GM23248 (cell line): ENCODE data around the gene KLHDC8A. TPM values are rescaled to one million over a fixed set of nuclear protein-coding genes. Genes with fewer than 3 reads are reported as not detected.

ENCODE experiments used
- DNase-seq: peaks from one replicate; pipeline ENCODE4 v3.0.0-alpha.2; 2015
- H2AFZ ChIP-seq: fragments of 200-600 bp; sonication (generic); 2 replicates; pipeline ENCODE4 v1.6.1; 2016; ENCODE audit warnings: antibody characterized with exemption
- H3F3A ChIP-seq: fragments of 200-600 bp; sonication (generic); 2 replicates; pipeline ENCODE4 v1.6.1; 2016; ENCODE audit warnings: mild to moderate bottlenecking, antibody characterized with exemption, mixed run types; ENCODE audit not compliant: insufficient read depth
- H3K27ac ChIP-seq: fragments of 200-600 bp; sonication (generic); 2 replicates; pipeline ENCODE4 v1.5.1; 2016; ENCODE audit warnings: mild to moderate bottlenecking
- H3K27me3 ChIP-seq: fragments of 200-600 bp; sonication (generic); replicated peaks from 2 replicates; pipeline ENCODE4 v1.6.1; 2016; ENCODE audit warnings: mild to moderate bottlenecking; ENCODE audit not compliant: insufficient read depth
- H3K36me3 ChIP-seq: fragments of 200-600 bp; sonication (generic); 2 replicates; pipeline ENCODE4 v1.6.1; 2016; ENCODE audit warnings: low read depth, mild to moderate bottlenecking
- H3K4me1 ChIP-seq: fragments of 200-600 bp; sonication (generic); 2 replicates; pipeline ENCODE4 v1.6.1; 2016; ENCODE audit warnings: mild to moderate bottlenecking; ENCODE audit not compliant: insufficient read depth
- H3K4me2 ChIP-seq: fragments of 200-600 bp; sonication (generic); one replicate; pipeline ENCODE4 v1.6.1; 2016; ENCODE audit warnings: mild to moderate bottlenecking; ENCODE audit not compliant: unreplicated experiment
- H3K4me3 ChIP-seq: fragments of 200-600 bp; sonication (generic); 2 replicates; pipeline ENCODE4 v1.5.1; 2016; ENCODE audit warnings: mild to moderate bottlenecking
- H3K79me2 ChIP-seq: fragments of 200-600 bp; sonication (generic); 2 replicates; pipeline ENCODE4 v1.6.1; 2016; ENCODE audit warnings: mild to moderate bottlenecking; ENCODE audit not compliant: insufficient read depth
- H3K9ac ChIP-seq: fragments of 200-600 bp; sonication (generic); 2 replicates; pipeline ENCODE4 v1.6.1; 2016; ENCODE audit warnings: mild to moderate bottlenecking
- H3K9me2 ChIP-seq: fragments of 200-600 bp; sonication (generic); 2 replicates; pipeline ENCODE4 v1.6.1; 2016; ENCODE audit warnings: mixed run types, mild to moderate bottlenecking, moderate library complexity; ENCODE audit not compliant: insufficient read depth
- H3K9me3 ChIP-seq: fragments of 200-600 bp; sonication (generic); one replicate; pipeline ENCODE4 v1.6.1; 2017; ENCODE audit warnings: low read depth
- H4K20me1 ChIP-seq: fragments of 200-600 bp; sonication (generic); 2 replicates; pipeline ENCODE4 v1.6.0; 2016; ENCODE audit not compliant: insufficient read depth
- EZH2 ChIP-seq: fragments of 200-600 bp; sonication (generic); IDR thresholded peaks from 2 replicates; pipeline ENCODE4 v1.6.1; 2018; ENCODE audit warnings: antibody characterized with exemption, mild to moderate bottlenecking; ENCODE audit not compliant: insufficient read depth, poor library complexity, severe bottlenecking
- EZH2phosphoT487 ChIP-seq: fragments of 200-600 bp; sonication (generic); IDR thresholded peaks from 2 replicates; pipeline ENCODE4 v1.6.1; 2018; ENCODE audit warnings: antibody characterized with exemption, moderate library complexity, mild to moderate bottlenecking, low read depth; ENCODE audit not compliant: insufficient read depth
- WGBS, 2 experiments: methylation state at CpG; one replicate each; pipeline ENCODE4 v1.1.6; 2015 to 2017; ENCODE audit warnings: low lambda C conversion rate in 2 of 2, low coverage in 1 of 2; ENCODE audit errors: missing lambda C conversion rate in 2 of 2; 5-methylcytosine and 5-hydroxymethylcytosine counted together
- in situ Hi-C: fragments of 300-500 bp; cut with MboI; formaldehyde crosslinking; loops from 2 replicates; pipeline ENCODE4 v1.15.0; 2020
- polyA plus RNA-seq: library from polyadenylated mRNA; unstranded; fragments of >200 nt; fragmentation: Nextera tagmentation; extraction: Ambion mirVana; gene quantifications from 2 replicates; pipeline ENCODE4 v1.2.1, GENCODE V29; 2016
- total RNA-seq: library from RNA; depleted of rRNA; stranded (reverse); fragments of >200 nt; shearing (Covaris generic); gene quantifications from 2 replicates; pipeline ENCODE4 v1.2.3, GENCODE V29; 2014

Gene KLHDC8A
- total and polyA plus RNA-seq, 2 experiments from 2014 or later = not detected

DNA sequence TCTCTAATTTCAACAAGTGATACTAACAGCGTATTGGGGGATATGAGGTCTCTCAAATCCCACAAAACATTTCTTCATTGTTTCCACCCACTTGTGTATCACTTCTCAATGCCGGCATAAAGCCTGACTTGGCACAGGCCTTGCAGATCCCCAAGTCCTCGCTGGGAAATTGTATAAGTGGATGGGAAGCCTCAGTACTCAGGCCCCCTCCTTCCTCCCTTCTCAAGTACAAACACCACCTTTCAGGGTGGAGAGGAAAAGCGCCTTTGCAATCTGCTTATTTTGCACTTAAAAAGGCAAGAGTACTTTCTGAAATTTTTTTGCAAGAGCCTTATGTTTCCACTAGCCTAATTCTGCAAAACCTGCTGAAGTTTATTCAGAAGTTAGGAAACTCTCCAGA lies 25.8 kb upstream of the KLHDC8A start:
- Histone ChIP-seq H3K27ac (no peak overlapping the region), H3F3A (0 out of 2 replicates have a peak, but pooled peaks cover 5% of the 10 kb centered on the region), H3K4me1 (no peaks in the 10 kb centered on the region), H3K9me3 (no peaks in the 10 kb centered on the region), H3K36me3 (no peaks in the 10 kb centered on the region), H3K9me2 (no peaks in the 10 kb centered on the region), H3K4me3 (no peak overlapping the region), H4K20me1 (no peaks in the 10 kb centered on the region), H3K79me2 (no peaks in the 10 kb centered on the region), H3K4me2 (no peak overlapping the region), H3K9ac (no peak overlapping the region), H2AFZ (no peak overlapping the region), H3K27me3 (no peaks in the 10 kb centered on the region)
- in situ Hi-C loops = no loop called here
- WGBS, 2 experiments = 69 to 76% methylated on average over 4 of the region's 4 CpGs
- no peak for DNase-seq
- TF ChIP-seq EZH2phosphoT487 = no peak
- TF ChIP-seq EZH2 = no peak

DNA sequence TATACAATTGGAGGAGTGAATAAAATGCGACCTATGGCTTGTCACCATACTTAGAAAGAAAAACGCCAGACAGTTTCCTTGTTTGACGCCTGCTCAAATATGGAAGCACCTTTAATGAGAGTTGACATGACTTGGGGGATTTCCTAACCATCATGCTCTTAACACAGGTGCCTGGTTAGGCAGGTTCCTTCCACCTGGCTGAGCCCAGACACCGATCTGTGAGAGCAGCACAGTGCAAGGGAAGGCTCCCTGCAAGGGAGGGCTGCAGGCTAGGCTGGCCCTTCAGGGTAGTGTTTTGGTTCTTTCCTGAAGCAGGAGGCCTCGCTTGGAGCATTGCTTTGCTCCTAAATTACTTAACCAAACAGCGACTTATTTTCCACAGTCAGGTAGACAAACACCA lies 24.6 kb upstream of the KLHDC8A start:
- in situ Hi-C loops = no loop called here
- Histone ChIP-seq H3K36me3 (no peaks in the 10 kb centered on the region), H3K27ac (no peak overlapping the region), H3K9me3 (no peaks in the 10 kb centered on the region), H3K9ac (no peak overlapping the region), H3K4me2 (no peak overlapping the region), H4K20me1 (no peaks in the 10 kb centered on the region), H3K9me2 (no peaks in the 10 kb centered on the region), H3K27me3 (no peaks in the 10 kb centered on the region), H3K4me3 (no peak overlapping the region), H2AFZ (no peak overlapping the region), H3F3A (peaks cover 13% of the 10 kb centered on the region), H3K4me1 (peaks cover 8% of the 10 kb centered on the region), H3K79me2 (no peaks in the 10 kb centered on the region)
- TF ChIP-seq EZH2phosphoT487 (no peak), EZH2 (no peak)
- 67 to 68% methylated on average over 6 of the region's 6 CpGs for WGBS, 2 experiments
- no peak for DNase-seq

DNA sequence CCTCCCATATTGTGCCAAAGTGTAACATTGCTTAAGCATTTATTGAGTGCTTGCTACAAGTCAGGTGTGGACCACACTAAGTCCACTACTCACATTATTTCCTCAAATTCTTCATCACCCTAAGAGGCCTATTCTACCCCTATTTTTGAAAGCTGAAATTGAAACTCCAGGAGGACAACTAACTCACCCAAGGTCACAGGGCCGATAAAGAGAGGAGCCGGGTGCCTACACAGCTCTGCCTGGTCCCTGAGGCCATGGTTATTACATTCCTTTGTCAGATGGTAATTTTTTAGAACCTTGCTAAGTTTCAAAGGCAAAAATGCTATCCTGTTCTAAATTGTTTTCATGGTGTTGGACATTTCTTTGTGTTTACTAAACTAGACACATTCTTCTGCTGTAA lies 24.2 kb upstream of the KLHDC8A start:
- 94 to 95% methylated on average over 2 of the region's 2 CpGs for WGBS, 2 experiments

DNA sequence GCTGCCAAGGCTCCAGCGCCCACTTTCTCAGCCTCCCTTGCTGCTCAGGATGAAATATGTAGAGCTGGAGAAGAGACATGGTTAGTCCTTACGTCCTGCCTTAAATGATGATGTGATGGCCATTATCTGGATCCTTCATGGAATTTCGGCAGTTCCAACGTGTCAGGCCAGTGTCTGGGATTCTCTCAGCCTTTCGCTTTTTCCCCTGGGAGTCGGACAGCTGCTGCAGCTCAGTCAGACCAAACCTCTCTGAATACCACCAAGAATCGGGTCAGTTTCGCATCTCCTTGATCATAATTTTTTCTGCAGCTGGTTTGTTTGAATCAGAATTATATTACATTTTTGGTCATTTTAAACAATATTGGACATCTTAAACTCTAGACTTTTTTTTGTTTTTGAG lies 22.3 kb upstream of the KLHDC8A start:
- DNase-seq = no peak
- Histone ChIP-seq H3K9me3 (no peaks in the 10 kb centered on the region), H3K4me2 (no peak overlapping the region), H3K4me3 (no peak overlapping the region), H3F3A (peaks cover 26% of the 10 kb centered on the region), H3K36me3 (no peaks in the 10 kb centered on the region), H3K27me3 (no peaks in the 10 kb centered on the region), H3K9ac (no peak overlapping the region), H3K9me2 (no peaks in the 10 kb centered on the region), H4K20me1 (no peaks in the 10 kb centered on the region), H3K79me2 (no peaks in the 10 kb centered on the region), H3K4me1 (peaks cover 31% of the 10 kb centered on the region), H2AFZ (no peak overlapping the region), H3K27ac (no peak overlapping the region)
- 66 to 68% methylated on average over 8 of the region's 8 CpGs for WGBS, 2 experiments
- in situ Hi-C loops = no loop called here
- no peak for TF ChIP-seq EZH2
- TF ChIP-seq EZH2phosphoT487 = no peak

More for the DNA sequence above, 24.2 kb upstream of the KLHDC8A start:
- peaks cover 16% of the 10 kb centered on the region for H3F3A ChIP-seq
- H2AFZ ChIP-seq = no peak overlapping the region
- no peak for DNase-seq
- H3K36me3 ChIP-seq = no peaks in the 10 kb centered on the region
- H3K27me3 ChIP-seq = no peaks in the 10 kb centered on the region
- H3K79me2 ChIP-seq = no peaks in the 10 kb centered on the region
- H3K9me2 ChIP-seq = no peaks in the 10 kb centered on the region
- in situ Hi-C loops = no loop called here
- no peak overlapping the region for H3K9ac ChIP-seq
- H3K4me1 ChIP-seq = peaks cover 13% of the 10 kb centered on the region
- no peak overlapping the region for H3K4me2 ChIP-seq
- H3K27ac ChIP-seq = no peak overlapping the region
- H4K20me1 ChIP-seq = no peaks in the 10 kb centered on the region
- TF ChIP-seq EZH2phosphoT487 = no peak
- no peak for TF ChIP-seq EZH2
- no peaks in the 10 kb centered on the region for H3K9me3 ChIP-seq
- no peak overlapping the region for H3K4me3 ChIP-seq

- DNase-seq = no peak
- H3K27me3 ChIP-seq = no peaks in the 10 kb centered on the region
- H3K4me2 ChIP-seq = no peak overlapping the region
- TF ChIP-seq EZH2 = no peak
- TF ChIP-seq EZH2phosphoT487 = no peak
- no peaks in the 10 kb centered on the region for H3K79me2 ChIP-seq
- H3K9me2 ChIP-seq = no peaks in the 10 kb centered on the region
- no peak overlapping the region for H2AFZ ChIP-seq
- no peak overlapping the region for H3K4me3 ChIP-seq
- WGBS, 2 experiments = 76 to 87% methylated on average over 3 of the region's 3 CpGs
- H3K9me3 ChIP-seq = no peaks in the 10 kb centered on the region
- H3F3A ChIP-seq = peaks cover 42% of the 10 kb centered on the region
- in situ Hi-C loops = no loop called here
- no peaks in the 10 kb centered on the region for H4K20me1 ChIP-seq
- H3K4me1 ChIP-seq = peaks cover 47% of the 10 kb centered on the region
- H3K36me3 ChIP-seq = no peaks in the 10 kb centered on the region
- H3K27ac ChIP-seq = no peak overlapping the region
- no peak overlapping the region for H3K9ac ChIP-seq
Measured at GRCh38 chr1:205377355-205377754, 20.6 kb upstream of the KLHDC8A start.
